ENCODE measurements around the gene ITGA6.
A peak's percentile ranks its signal among the peaks of the same experiment; 100 is the strongest.

Gene ITGA6

DNA sequence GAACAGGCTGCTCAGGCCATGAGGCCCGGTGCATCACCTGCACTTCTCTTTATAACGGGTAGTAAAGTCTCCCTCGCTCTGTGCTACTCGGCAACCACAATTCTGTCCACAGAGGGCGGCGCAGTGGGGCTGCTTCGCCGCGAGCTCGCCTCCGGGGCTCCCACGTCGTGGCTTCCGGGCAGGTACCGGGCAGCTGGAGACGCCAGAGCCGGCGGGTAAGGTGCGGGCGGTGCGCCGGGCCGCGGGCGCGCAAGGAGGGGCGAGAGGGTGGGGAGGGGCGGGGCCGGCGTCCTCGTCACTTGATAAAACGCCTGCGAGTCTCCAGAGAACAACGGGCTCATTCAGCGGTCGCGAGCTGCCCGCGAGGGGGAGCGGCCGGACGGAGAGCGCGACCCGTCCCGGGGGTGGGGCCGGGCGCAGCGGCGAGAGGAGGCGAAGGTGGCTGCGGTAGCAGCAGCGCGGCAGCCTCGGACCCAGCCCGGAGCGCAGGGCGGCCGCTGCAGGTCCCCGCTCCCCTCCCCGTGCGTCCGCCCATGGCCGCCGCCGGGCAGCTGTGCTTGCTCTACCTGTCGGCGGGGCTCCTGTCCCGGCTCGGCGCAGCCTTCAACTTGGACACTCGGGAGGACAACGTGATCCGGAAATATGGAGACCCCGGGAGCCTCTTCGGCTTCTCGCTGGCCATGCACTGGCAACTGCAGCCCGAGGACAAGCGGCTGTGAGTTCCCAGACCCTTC is at the start of gene ITGA6:
Gene ITGA6 (plus strand): TSS at position 331 of the 734 bp plus-strand sequence.
- DNase-seq = peak; percentile 13

DNA sequence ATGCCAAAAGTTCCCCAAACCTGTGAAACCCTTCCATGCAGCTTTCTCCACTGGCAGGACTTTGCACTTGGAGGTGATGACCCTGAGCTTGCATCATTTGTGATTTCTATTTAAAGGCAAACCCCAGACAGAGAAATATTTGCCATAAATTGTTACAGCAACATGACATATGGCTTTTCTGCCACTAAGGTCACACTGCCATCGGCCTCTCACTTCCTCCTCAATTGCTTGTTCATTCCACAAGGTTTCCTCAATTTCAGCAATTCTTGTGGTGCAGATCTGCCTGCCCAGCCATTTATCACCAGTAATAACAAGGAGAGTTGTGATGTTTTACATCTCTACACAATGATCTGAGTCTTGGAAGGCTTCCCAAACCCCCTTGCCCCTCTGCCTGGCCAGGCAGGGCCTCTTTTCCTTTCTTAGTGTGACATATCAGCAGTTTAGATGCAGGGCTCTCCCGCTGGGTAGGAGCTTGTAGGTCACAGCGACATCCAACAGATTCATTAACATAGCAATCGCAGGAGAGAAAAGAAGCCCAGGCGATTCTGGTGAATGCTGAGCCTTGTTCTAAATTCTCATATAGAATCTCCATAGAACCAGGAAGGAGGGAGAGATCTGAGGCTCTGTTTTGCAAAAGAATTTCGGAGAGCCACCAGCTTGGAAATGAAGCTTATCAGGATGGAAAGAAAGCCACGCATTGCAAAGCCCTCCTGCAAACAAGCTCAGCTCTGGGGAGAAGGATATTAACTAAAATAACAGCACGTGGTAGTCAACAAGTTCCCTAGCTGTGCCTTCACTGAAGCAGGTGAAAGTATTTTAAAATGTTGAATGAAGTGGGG is 46.7 kb upstream of the ITGA6 start:
- no peak for DNase-seq

DNA sequence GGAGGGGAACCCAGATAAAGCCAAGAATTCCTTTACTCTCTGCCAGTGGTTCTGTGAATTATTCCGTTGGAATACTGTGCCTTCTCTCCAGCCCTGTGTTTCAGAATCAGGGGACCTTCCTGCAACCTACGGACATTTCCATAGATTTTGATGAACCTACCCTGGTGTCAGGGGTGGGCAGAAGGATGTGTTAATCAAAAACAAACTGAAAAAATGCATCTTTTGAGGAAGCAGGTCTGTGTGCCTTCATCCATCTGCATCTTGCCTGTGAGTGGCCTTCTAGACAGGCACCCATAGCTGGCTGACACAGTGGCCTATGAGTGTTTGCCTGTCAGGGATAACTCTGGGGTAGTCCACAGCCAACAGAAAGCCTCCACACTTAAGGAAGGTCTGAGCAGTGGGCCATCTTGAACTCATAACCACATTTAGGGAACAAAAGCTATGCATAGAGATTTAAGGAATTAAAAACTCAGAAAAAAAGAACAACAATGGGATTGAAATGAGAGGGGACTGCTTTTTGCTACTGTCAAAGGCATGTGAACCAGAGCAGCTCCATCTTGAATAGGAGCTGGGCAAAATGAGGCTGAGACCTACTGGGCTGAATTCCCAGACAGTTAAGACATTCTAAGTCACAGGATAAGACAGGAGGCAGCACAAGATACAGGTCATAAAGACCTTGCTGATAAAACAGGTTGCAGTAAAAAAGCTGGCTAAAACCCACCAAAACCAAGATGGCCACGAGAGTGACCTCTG is 45.9 kb upstream of the ITGA6 start:
- DNase-seq = no peak

DNA sequence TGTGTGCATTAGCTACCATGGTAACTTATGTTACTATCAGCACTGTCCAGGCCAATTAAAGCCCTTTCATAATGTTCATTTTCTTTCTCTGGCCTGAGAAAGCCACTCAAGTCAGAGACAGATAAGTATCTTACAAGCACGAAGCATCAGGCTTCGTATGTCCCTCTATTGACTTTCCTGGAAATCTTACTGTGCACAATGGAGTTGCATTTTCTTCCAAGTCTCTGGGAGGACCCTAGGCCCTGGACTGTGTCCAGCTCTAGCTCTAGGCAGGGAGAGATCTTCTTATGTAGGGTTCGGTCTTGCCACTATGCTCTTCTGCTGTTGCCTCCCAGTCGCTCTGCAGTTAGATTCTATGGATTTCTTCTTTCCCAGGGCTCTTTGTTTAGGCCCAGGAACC is 40.0 kb upstream of the ITGA6 start:
- no peak for DNase-seq

DNA sequence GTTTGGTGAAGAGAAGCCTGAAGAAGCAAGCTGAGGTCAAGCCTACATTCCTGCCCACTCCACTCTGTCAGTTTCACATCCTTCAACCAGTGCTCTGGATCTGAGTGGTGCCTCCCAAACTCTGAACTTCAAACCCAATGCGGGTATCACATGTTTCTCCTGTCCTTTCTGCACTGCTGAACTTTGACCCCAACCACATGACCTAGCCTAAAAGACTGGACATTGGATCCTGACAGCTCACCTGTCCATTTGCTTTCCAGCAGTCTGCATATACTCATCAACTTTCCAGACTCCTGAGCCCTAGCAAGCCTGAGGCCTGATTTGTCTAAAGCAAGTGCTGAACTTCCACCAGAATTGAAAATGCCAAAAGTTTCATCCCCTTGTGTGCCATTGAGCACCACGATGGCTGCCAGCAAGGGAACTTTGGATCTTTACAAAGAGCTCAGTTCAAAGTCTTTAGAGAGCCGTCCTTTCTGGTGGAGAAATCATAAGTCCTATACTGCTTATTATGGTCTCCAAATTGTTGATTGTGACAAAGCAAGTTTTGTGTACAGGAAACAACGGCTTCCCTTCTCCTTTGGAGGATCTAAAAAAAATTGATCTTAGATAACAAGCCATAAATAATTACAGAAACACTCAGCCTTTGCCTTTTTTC is 37.6 kb upstream of the ITGA6 start:
- DNase-seq = no peak

DNA sequence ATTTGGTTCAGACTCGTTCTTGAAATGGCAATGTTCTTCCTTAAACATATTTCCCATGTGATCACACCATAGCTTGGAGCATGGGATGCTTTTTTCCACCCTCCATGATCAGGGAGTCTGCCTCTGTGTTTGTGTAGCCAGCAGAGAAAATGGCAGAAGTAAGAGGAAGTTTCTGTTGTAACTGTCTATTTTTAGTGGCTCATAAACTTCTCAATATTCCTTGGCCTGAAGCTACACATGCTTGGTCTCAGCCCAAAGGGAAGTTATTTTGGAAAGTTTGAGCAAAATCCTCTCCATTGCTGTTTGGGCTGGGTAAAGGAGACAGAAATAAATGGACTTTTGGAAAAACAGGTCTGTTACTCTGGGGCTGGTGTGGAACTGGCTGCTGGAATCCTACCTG is 33.4 kb upstream of the ITGA6 start:
- no peak for DNase-seq

DNA sequence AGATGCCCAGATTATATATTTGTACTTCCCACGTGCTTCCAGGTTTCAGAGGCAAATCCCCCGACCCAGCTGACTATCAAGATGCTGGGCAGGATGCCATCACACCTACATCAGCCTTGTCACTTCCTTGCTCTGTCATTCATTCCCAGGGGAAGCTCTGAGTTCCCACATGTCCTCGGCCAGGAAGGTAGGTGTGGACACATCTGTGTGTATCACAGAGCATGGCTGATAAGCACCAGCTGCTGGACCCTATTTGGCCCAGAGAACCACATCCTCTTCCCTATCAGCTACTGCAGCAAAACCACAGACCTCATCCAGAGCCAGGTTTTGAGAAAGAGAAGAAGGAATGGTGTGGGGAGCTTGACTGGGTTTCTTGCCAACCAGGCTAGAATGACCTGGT is 31.9 kb upstream of the ITGA6 start:
- no peak for DNase-seq

DNA sequence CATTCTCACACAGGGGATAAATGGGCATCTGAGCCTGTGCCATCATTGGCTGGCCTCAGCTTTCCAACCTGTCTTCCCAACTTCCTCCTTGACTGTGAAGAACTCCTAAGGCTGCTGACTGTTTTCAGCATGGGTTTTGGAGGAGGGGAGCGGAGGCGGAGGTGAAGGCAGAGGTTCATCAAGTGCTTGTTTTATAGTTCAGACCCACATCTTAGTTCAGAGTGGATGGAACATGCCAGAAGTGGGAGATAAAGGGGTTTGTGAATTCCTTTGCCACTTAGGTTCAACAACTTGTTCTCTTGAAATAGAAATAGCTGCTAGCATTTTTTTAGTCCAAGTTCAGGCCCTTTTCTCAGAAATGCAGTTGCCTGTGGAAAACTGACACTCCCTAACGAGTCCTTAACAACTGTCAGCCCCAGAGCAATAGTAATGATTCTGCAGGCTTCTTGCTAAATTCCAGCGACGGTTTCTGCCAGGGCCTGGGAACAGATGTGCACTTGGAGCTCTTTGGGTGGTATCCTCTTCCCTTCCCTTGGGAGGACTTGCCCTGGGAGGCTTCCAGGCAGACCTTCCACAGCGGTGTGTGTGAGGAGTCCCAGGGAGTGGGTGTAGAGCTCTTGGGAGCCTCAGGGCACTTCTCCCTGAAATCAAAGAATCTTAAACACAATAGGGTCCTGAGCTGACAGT is 30.1 kb upstream of the ITGA6 start:
- DNase-seq = no peak

DNA sequence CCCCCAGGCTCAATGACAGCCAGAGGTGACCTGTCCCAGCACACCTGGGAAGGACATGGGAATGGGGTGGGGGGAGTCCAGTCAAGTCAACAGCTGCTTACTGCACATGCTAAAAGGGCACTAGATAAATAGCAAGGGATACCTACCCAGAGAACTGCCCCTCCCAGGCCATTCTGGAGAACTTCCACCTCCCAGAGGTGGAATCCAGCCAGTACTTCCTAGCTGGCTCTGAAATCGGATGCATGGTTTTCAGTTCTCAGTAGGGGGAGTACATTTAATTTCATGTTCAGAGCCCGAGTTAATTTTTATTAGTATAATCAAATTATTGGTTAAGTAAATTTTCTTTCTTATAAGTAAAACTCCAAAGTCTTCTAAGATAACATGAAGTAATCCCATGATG is 28.9 kb upstream of the ITGA6 start:
- no peak for DNase-seq

DNA sequence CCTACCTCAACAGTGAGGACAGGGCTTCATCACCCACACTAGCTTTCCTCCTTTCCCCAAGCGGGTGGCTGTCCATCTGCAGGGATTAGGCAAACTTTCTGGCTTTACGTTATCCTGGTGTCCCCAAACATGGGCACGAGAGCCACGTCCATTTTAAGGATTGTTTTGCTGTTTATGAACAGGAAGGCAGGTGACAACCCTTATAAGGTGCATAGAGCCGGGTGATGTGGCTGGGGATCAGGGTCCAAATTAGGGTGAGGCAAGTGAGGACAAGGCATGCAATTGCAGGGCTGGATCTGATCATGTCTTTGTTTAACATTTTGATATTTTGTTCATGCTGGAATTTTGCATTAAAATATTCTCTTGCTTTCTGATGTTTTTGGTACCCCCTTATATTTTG is 27.6 kb upstream of the ITGA6 start:
- DNase-seq = no peak

DNA sequence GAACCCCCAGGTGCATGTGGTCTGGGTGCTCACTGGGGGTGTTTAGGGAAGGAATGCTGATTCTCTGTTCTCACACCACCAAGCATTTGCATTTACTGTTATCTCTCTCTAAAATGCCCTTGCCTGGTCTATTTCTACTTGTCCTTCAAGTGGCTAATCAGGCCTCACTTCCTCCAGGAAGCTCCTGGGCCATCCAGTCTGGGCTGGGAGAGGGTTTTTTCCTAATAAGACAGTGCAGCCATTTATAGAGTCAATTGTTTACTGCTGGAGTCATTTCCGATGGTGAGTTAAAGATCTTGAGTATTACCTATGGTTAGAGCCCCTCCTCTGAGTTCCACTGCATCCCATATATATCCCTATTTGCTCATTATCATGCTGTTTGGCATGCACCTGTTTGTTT is 25.2 kb upstream of the ITGA6 start:
- DNase-seq = no peak

DNA sequence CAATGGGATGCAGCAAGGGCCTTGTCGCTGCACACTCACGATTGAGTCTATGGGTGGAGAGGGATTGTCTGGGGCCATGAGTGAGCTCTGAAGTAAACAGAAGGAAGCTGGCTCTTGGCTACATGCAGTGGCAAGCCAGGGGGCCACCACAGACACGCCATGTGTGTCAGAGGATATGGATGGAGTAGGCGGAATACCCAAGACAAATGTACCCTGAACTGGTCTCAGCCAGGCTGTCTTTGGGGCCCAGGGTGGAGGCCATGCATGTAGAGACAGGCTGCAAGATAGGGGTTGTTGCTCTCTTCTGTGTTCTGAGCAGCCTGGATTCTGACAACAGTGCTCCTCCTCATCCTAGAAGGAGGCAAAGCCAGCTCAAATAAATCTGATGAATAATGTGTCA is 24.0 kb upstream of the ITGA6 start:
- DNase-seq = no peak

DNA sequence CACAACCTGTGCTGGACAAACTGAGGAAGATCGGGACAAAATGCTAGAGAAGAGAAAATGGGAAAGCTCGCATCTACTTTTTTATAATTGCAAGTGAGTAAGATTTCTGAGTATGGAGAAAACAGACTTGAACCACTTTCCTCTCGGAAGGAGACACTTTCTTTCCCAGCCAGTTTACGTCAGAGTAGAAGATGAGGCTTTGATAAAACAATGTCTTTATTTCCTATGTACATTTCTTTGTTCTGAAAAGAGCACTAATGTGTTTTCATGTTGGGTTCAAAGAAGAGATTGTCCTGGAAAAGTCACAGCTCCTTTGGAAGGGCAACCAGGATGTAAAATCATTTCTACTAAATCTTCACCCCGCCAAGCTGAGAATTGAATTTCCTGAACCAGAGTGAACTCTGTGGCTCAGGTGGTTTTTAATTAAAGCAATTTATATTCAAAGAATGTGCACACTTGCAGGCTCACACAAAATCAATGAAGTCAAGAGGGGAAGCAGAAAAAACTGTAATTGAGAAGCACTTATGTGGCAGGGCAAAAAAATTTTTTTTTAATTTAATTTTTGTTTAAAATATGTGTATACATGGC is 23.4 kb upstream of the ITGA6 start:
- DNase-seq = no peak

DNA sequence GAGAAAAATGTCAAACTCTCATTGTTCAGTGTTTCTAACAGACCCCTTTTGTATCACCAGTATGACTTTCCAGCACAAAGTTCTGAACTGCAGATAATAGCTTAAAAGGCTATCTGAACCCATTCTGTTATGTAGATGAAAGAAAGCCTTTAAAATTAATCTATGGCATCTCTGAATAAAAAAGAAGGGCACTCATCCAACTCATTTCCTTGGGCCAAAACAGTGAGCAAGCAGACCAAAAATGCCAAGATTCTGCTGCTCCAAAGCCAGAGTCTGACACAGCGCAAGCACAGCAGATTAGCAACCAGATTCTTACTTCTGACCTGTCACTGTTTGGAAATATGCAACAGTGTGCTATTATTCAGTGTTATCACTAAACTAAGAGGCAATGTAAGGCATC is 22.6 kb upstream of the ITGA6 start:
- DNase-seq = no peak

DNA sequence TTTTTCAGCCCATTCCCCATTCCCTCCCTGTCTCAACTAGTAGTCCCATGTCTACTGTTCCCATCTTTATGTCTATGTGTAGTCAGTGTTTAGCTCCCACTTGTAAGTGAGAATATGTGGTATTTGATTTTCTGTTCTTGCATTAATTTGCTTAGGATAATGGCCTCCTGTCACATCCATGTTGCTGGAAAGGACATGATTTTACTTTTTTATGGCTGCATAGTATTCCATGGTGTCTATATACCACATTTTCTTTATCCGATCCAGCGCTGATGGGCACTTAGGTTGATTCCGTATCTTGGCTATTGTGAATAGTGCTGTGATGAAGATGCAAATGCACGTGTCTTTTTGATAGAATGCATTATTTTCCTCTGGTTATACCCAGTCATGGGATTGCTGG is 21.7 kb upstream of the ITGA6 start:
- DNase-seq = no peak

DNA sequence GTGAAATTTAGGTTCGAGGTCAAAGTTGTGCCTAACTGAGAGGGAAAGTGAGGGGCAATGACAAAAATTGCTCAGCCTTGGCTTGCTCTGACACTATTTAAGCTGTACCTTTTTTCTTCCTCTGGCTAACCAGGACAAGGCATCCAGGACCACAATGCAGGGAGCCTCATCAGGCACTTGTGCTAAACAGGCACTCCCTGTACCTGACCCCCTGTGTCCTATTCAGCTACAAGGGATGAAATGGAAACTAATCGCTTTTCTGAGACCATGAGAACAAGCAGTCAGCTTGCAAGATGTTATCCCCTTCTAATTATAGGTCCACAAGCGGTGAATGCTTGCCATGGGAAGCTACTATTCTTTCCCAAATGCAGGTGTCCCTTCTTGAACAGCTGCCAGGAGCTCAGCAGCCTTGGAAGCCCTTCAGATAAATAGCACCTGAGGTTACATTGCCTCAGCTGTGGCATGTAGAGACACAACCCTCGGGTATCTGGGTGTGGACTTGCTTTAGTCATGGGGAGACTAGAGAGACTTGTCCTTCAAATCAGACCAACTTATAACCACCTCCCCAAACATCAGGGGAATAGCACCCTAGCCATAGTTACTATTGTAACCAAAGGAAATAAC is 19.1 kb upstream of the ITGA6 start:
- no peak for DNase-seq

DNA sequence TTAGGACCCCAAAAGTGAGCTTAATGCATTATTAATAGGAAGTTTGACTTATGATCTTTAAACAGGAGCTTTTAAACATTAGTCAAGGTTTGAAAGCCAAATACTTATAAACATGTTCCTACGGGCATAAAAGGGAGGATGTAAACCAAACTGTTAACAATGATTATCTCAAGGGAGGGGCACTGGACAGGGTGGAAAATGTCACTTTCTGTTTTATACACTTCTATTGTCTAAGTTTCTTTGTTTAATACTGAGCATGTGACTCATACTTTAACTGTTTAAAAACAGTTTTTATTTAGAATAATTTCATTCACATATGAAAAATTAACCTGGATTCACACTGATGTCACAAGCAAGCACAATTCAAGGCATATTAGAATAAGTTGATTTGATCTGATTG is 18.3 kb upstream of the ITGA6 start:
- no peak for DNase-seq

DNA sequence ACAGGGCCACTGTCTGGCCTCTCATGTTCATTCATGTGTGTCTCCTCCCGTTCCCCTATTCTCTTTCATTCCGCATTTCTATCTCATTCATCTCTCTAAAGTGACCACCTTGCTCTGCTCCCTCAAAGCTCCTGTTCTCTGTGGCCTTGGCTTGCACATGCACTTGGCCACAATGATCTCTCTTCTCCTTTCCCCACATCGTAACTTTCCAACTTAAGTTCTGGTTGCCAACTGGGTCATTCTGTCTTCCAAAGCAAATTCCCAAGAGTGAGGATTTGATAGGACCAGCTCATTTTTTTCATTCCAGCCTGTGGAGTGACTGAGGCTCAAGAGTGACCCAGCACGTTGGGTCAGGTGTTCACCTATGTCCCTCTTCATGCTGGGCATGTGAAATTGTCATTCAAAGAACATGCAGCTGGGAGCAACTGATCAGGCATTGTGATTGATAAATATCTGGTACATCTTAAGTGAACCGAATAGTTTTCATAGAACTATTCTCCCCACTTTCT is 14.3 kb upstream of the ITGA6 start:
- no peak for DNase-seq

DNA sequence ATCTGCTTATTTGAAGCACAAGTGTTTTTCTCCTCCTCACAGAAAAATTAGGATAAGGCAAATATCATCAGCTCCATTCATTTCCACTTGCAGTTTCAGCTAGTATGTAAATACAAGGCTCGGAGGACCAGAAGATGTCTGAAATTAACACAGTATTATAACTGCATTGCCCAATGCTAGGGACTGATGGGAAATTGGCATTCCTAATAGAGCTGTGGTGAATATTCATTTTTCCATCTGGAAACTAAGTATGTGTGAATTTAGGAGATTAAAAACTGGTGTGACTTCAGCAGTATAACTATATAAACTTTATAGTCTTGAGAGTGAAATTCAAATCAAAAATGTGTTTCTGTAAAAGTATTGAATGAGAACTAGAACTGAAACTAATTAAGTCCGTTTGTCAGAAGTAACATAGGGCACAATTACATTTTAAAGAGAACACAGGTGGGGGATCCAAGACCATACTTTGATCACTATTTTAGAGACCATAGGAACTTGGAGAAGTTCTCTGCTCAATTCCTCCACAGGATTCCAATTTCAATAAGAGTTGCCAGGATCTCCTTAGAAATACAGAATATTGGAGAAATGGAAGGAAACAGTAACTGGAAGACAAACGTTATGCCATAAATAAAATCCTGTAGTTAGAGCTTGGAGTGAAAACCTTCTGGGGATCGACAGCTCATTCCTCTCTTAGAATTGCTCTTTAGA is 12.1 kb upstream of the ITGA6 start:
- no peak for DNase-seq

DNA sequence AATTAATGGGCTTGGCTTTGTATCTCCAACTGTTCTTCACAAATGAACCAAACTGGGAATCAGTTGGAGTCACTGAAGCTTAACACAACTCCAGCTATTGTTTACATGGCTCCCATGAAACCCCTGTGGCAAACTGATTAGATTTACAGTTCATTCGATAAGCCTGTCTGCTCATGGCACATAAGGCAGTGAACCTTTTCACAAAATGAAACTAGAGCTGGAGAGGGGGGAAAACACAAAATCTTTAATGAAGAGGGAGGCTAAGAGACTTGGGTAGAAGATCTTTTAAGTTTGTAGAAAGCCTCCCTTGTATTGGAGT is 11.6 kb upstream of the ITGA6 start:
- DNase-seq = no peak

DNA sequence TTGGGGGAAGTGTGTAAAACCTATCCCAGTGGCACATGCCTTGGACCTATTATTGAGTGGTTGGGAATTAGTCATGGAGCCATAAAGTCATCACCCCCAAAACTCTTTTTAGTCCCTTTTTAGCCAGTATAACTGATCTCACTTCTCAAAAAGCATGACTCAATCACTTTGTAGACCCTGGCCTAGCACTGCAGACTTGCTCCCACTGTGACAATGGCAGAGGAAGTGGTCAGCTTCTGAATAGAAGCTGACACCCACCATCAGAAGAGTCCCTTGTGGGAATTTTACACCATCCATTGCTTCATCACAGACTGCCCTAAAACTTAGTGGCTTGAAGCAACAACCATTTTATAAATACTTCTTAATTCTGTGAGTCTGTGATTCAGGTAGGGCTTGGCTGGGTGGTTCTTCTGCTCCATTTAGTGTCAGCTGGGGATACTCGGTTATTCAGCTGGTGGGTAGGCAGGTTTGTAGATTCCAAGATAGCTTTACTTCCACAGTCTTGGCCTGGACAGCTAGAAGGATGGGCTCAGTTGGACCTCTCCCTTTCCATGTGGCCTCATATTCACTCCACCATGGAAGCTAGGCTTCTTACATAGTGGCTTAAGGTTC is 10.8 kb upstream of the ITGA6 start:
- DNase-seq = no peak

Measured in NCI-H1694 (cell line).